H1 (cell line): Measurements from ENCODE around the gene CBLC. TPM values are rescaled to one million over a fixed set of nuclear protein-coding genes. Genes with fewer than 3 reads are reported as not detected.

Source experiments
- CTCF ChIA-PET: fragments of 300-600 bp; sonication (Branson Sonifier 250); formaldehyde crosslinking; loops from one replicate; lab custom pipeline; 2021; ENCODE audit not compliant: partially characterized antibody; lab: Charles Lee
- POLR2A ChIA-PET: fragments of 300-600 bp; sonication (Branson Sonifier 250); formaldehyde crosslinking; loops from one replicate; lab custom pipeline; 2021; ENCODE audit warnings: inconsistent platforms; ENCODE audit not compliant: partially characterized antibody; lab: Charles Lee
- DNase-seq, 2 experiments: peaks; one replicate each; pipeline versions ENCODE4 v3.0.0 to v3.0.0-alpha.2; 2010 to 2022; ENCODE audit warnings: low spot score in 2 of 2, low read depth in 1 of 2, mixed read lengths in 1 of 2
- FAIRE-seq: peaks from 2 replicates; lab custom pipeline; 2011; peaks lifted over from hg19 to GRCh38; lab: Jason Lieb, UNC
- H2AFZ ChIP-seq: 2 replicates; pipeline ENCODE4 v1.8.1; 2012; ENCODE audit warnings: low read length, inconsistent platforms
- H2AK5ac ChIP-seq: 2 replicates; pipeline ENCODE4 v1.6.1; 2013; ENCODE audit warnings: low read depth, low read length
- H2BK120ac ChIP-seq: replicated peaks from 2 replicates; pipeline ENCODE3; 2013; ENCODE audit warnings: low read depth, low read length, inconsistent platforms
- H2BK12ac ChIP-seq: 2 replicates; pipeline ENCODE4 v1.6.1; 2013; ENCODE audit warnings: low read depth, low read length
- H2BK15ac ChIP-seq: 2 replicates; pipeline ENCODE4 v1.6.1; 2013; ENCODE audit warnings: low read length
- H2BK20ac ChIP-seq: 2 replicates; pipeline ENCODE4 v1.6.1; 2013; ENCODE audit warnings: low read length
- H2BK5ac ChIP-seq: 2 replicates; pipeline ENCODE4 v1.6.1; 2013; ENCODE audit warnings: low read depth, low read length
- H3K14ac ChIP-seq: 2 replicates; pipeline ENCODE4 v1.6.1; 2013; ENCODE audit warnings: inconsistent platforms; ENCODE audit not compliant: insufficient read length
- H3K18ac ChIP-seq: 2 replicates; pipeline ENCODE4 v1.6.1; 2013; ENCODE audit warnings: low read length; ENCODE audit errors: extremely low read depth
- H3K23ac ChIP-seq: 2 replicates; pipeline ENCODE4 v1.6.1; 2013; ENCODE audit warnings: inconsistent platforms; ENCODE audit not compliant: insufficient read length
- H3K23me2 ChIP-seq: 2 replicates; pipeline ENCODE4 v1.6.1; 2013; ENCODE audit warnings: low read depth, low read length
- H3K27ac ChIP-seq: 2 replicates; pipeline ENCODE4 v1.6.1; 2011; ENCODE audit warnings: low read depth, low read length, inconsistent platforms
- H3K27me3 ChIP-seq, 4 experiments: replicated peaks in 1 of 4; 1 replicate in 1 of 4; 2 replicates in 3 of 4; pipeline versions ENCODE4 v1.6.1 to v1.8.1; 2011 to 2013; ENCODE audit warnings: low read length in 3 of 4, mild to moderate bottlenecking in 3 of 4, inconsistent platforms in 2 of 4, mixed read lengths in 2 of 4, moderate library complexity in 1 of 4; ENCODE audit not compliant: control insufficient read depth in 3 of 4, insufficient read depth in 3 of 4; ENCODE audit errors: extremely low read depth in 1 of 4
- H3K36me3 ChIP-seq, 4 experiments: 2 replicates each; pipeline versions ENCODE4 v1.6.1 to v1.8.1; 2011 to 2013; ENCODE audit warnings: mild to moderate bottlenecking in 4 of 4, low read length in 3 of 4, moderate library complexity in 2 of 4, control low read depth in 1 of 4, inconsistent platforms in 1 of 4; ENCODE audit not compliant: insufficient read depth in 4 of 4, control insufficient read depth in 2 of 4
- H3K4ac ChIP-seq: replicated peaks from 2 replicates; pipeline ENCODE3; 2013; ENCODE audit warnings: low read length, low read depth, mixed read lengths, inconsistent platforms; ENCODE audit not compliant: insufficient read length
- H3K4me1 ChIP-seq, 4 experiments: replicated peaks in 1 of 4; 1 replicate in 1 of 4; 2 replicates in 3 of 4; pipeline versions ENCODE4 v1.6.1 to v1.8.1; 2011 to 2013; ENCODE audit warnings: low read length in 3 of 4, inconsistent platforms in 2 of 4, mixed read lengths in 1 of 4; ENCODE audit not compliant: insufficient read depth in 4 of 4, control insufficient read depth in 3 of 4
- H3K4me2 ChIP-seq, 2 experiments: 2 replicates each; pipeline versions ENCODE4 v1.6.1 to v1.8.1; 2011 to 2013; ENCODE audit warnings: low read depth in 2 of 2, low read length in 2 of 2, control low read depth in 1 of 2, inconsistent platforms in 1 of 2, mild to moderate bottlenecking in 1 of 2; ENCODE audit not compliant: insufficient read depth in 1 of 2
- H3K4me3 ChIP-seq, 4 experiments: fragments of 200-600, 300-600 bp in 1 of 4; sonication (generic), shearing (Covaris generic), sonication (Bioruptor Twin) in 1 of 4; 2 replicates each; pipeline versions ENCODE4 v1.5.1 to v1.8.1; 2011 to 2016; ENCODE audit warnings: low read length in 4 of 4, low read depth in 3 of 4, control low read depth in 2 of 4, inconsistent platforms in 2 of 4, mild to moderate bottlenecking in 2 of 4, mixed read lengths in 1 of 4, moderate library complexity in 1 of 4; ENCODE audit not compliant: insufficient read depth in 2 of 4; ENCODE audit errors: extremely low read depth in 1 of 4
- H3K56ac ChIP-seq: replicated peaks from 2 replicates; pipeline ENCODE3; 2013; ENCODE audit warnings: low read depth, mild to moderate bottlenecking, mixed read lengths, low read length, inconsistent platforms; ENCODE audit not compliant: insufficient read length
- H3K79me1 ChIP-seq: 2 replicates; pipeline ENCODE4 v1.6.1; 2013; ENCODE audit warnings: low read depth, low read length, control low read depth
- H3K79me2 ChIP-seq, 2 experiments: 2 replicates each; pipeline versions ENCODE4 v1.6.1 to v1.8.1; 2012 to 2013; ENCODE audit warnings: low read length in 2 of 2, mild to moderate bottlenecking in 2 of 2, inconsistent platforms in 1 of 2; ENCODE audit not compliant: insufficient read depth in 2 of 2, control insufficient read depth in 1 of 2
- H3K9ac ChIP-seq, 4 experiments: replicated peaks in 1 of 4; 1 replicate in 1 of 4; 2 replicates in 3 of 4; pipeline versions ENCODE4 v1.6.1 to v1.8.1; 2011 to 2013; ENCODE audit warnings: low read depth in 3 of 4, low read length in 3 of 4, control low read depth in 2 of 4, mild to moderate bottlenecking in 2 of 4, moderate library complexity in 2 of 4, inconsistent platforms in 1 of 4; ENCODE audit errors: extremely low read depth in 1 of 4
- H3K9me3 ChIP-seq, 2 experiments: 2 replicates each; pipeline versions ENCODE4 v1.6.1 to v1.8.1; 2012 to 2013; ENCODE audit warnings: mild to moderate bottlenecking in 2 of 2, moderate library complexity in 2 of 2, control low read depth in 1 of 2, inconsistent platforms in 1 of 2, low read depth in 1 of 2, low read length in 1 of 2, mixed read lengths in 1 of 2; ENCODE audit not compliant: insufficient read depth in 2 of 2
- H4K20me1 ChIP-seq, 2 experiments: replicated peaks in 1 of 2; 2 replicates each; pipeline versions ENCODE3 to v1.8.1; 2011 to 2013; ENCODE audit warnings: inconsistent platforms in 2 of 2, low read length in 2 of 2, mild to moderate bottlenecking in 1 of 2; ENCODE audit not compliant: insufficient read depth in 2 of 2, control insufficient read depth in 1 of 2
- H4K5ac ChIP-seq: 2 replicates; pipeline ENCODE4 v1.6.1; 2013; ENCODE audit warnings: low read length, low read depth, mixed read lengths, inconsistent platforms; ENCODE audit not compliant: insufficient read length
- H4K8ac ChIP-seq: 2 replicates; pipeline ENCODE4 v1.8.0; 2013; ENCODE audit warnings: mild to moderate bottlenecking, moderate library complexity, low read length, inconsistent platforms; ENCODE audit not compliant: insufficient read depth; ENCODE audit errors: extremely low read depth
- H4K91ac ChIP-seq: replicated peaks from 2 replicates; pipeline ENCODE3; 2013; ENCODE audit warnings: low read length, mixed read lengths, inconsistent platforms; ENCODE audit not compliant: insufficient read length
- CHD1 ChIP-seq: IDR thresholded peaks from 2 replicates; pipeline ENCODE4 v1.6.1; 2012; ENCODE audit warnings: low read depth, low read length, improper control_type of control experiment
- CHD2 ChIP-seq: IDR thresholded peaks from 2 replicates; pipeline ENCODE4 v1.6.1; 2012; ENCODE audit warnings: low read length, improper control_type of control experiment
- EP300 ChIP-seq, 2 experiments: IDR thresholded peaks; 1 replicate in 1 of 2; 2 replicates in 1 of 2; pipeline ENCODE4 v1.6.1; 2011 to 2012; ENCODE audit warnings: low read depth in 2 of 2, low read length in 2 of 2, mild to moderate bottlenecking in 2 of 2, borderline replicate concordance in 1 of 2, inconsistent platforms in 1 of 2, moderate library complexity in 1 of 2
- EZH2 ChIP-seq: fragments of 200-600 bp; sonication (generic); IDR thresholded peaks from 2 replicates; pipeline ENCODE4 v1.7.1; 2012; ENCODE audit warnings: low read depth, mild to moderate bottlenecking, moderate library complexity, low read length, inconsistent platforms; ENCODE audit not compliant: severe bottlenecking
- JUN ChIP-seq: IDR thresholded peaks from 2 replicates; pipeline ENCODE4 v1.6.1; 2011; ENCODE audit warnings: low read depth, mild to moderate bottlenecking, improper control_type of control experiment, low read length
- NRF1 ChIP-seq: IDR thresholded peaks from 2 replicates; pipeline ENCODE4 v1.6.1; 2011; ENCODE audit warnings: mild to moderate bottlenecking, low read depth, low read length, improper control_type of control experiment
- RBBP5 ChIP-seq: IDR thresholded peaks from 2 replicates; pipeline ENCODE4 v1.7.1; 2012; ENCODE audit warnings: low read depth, mild to moderate bottlenecking, inconsistent platforms, low read length, moderate library complexity, borderline replicate concordance
- RNF2 ChIP-seq: fragments of 200-900, 300-1000 bp; sonication (generic); IDR thresholded peaks from 2 replicates; pipeline ENCODE4 v1.7.1; 2016; ENCODE audit warnings: borderline replicate concordance, low read depth, mild to moderate bottlenecking, antibody characterized with exemption, low read length; ENCODE audit not compliant: poor library complexity, severe bottlenecking; ENCODE audit errors: missing control alignments
- SP1 ChIP-seq: IDR thresholded peaks from 2 replicates; pipeline ENCODE4 v1.6.1; 2011; ENCODE audit warnings: low read depth, low read length
- TAF7 ChIP-seq: optimal IDR thresholded peaks from 2 replicates; pipeline ENCODE3; 2011; ENCODE audit warnings: low read depth, mild to moderate bottlenecking, inconsistent platforms, low read length, moderate library complexity, borderline replicate concordance
- ZNF274 ChIP-seq: IDR thresholded peaks from 2 replicates; pipeline ENCODE4 v1.7.0; 2012; ENCODE audit warnings: low read length, borderline replicate concordance; ENCODE audit errors: extremely low read depth
- WGBS, 2 experiments: shearing (Covaris generic) in 1 of 2; methylation state at CpG; one replicate each; pipeline versions ENCODE4 v1.1.6 to v1.1.7; 2013 to 2015; ENCODE audit warnings: low lambda C conversion rate in 2 of 2, mixed read lengths in 2 of 2, inconsistent platforms in 1 of 2, low coverage in 1 of 2, missing lambda C conversion rate in 1 of 2; ENCODE audit not compliant: insufficient replicate concordance in 2 of 2, insufficient coverage in 1 of 2, insufficient read length in 1 of 2; ENCODE audit errors: extremely low coverage in 1 of 2, missing lambda C conversion rate in 1 of 2; 5-methylcytosine and 5-hydroxymethylcytosine counted together
- polyA plus RNA-seq, 7 experiments: library from polyadenylated mRNA; depleted of rRNA in 3 of 7; stranded (reverse) in 5 of 7; unstranded in 2 of 7; fragments of >200 nt in 5 of 7; fragments of 200-250 nt in 2 of 7; gene quantifications; 1 replicate in 5 of 7; 2 replicates in 1 of 7; 4 replicates in 1 of 7; pipeline versions ENCODE4 v1.2.1 to v1.2.3, GENCODE V29; 2011 to 2013; ENCODE audit warnings: missing spikeins in 2 of 7, mixed read lengths in 2 of 7
- total RNA-seq: library from RNA; stranded (reverse); fragmentation: NEBNext Ultra II Directional; extraction: Animal tissue kit (Norgen Biotek cat#: 25700); gene quantifications from 2 replicates; pipeline ENCODE4 v1.2.1, GENCODE V29; 2021

Gene CBLC
- total and polyA plus RNA-seq, 2 of the 8 experiments (the other 6 are each of a cell fraction or from before 2014, with no cell fraction given): 17.4 to 35.7 TPM

DNA sequence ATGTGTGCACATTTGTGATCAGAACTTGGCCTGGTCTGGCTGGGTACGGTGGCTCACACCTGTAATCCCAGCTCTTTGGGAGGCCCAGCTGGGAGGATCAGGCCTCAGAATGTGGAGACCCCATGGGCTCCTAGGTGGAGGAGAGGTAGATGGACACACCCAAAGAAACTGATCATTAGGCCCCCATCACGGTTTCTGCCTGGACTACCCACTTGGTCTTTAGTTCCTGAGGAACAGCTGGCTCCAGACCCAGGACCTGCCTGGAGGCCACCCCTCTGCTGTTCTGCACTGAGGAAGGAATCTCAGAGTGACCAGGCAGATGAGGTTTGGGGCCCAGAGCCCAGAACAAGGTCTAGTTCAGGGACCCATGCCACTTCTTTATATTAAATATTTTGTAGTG is 1.5 kb downstream of the CBLC start:
- Histone ChIP-seq H4K8ac (no peak overlapping the region), H3K14ac (no peak overlapping the region), H2BK5ac (no peak overlapping the region), H3K4ac (no peak overlapping the region), H3K4me2 (no peak overlapping the region), H3K18ac (no peak overlapping the region), H3K27ac (no peak overlapping the region), H3K36me3 (peaks cover 0 to 4% (median 2%) of the 10 kb centered on the region in 4 experiments; a peak in 1 of 8 replicates), H3K23ac (no peak overlapping the region), H4K91ac (no peak overlapping the region), H2BK12ac (no peak overlapping the region), H3K79me1 (no peaks in the 10 kb centered on the region), H2BK20ac (no peak overlapping the region), H4K5ac (no peak overlapping the region), H4K20me1 (peaks cover 0 to 7% of the 10 kb centered on the region in 2 experiments), H3K9ac (no peak overlapping the region), H3K79me2 (no peaks in the 10 kb centered on the region), H3K23me2 (peaks cover 3% of the 10 kb centered on the region; the same call in 1 of the 2 replicates), H2AK5ac (no peak overlapping the region), H2AFZ (no peak overlapping the region), H3K27me3 (peaks cover 0 to 2% (median 0%) of the 10 kb centered on the region in 4 experiments; a peak in 1 of 7 replicates), H2BK120ac (no peak overlapping the region), H3K56ac (no peak overlapping the region), H3K9me3 (no peaks in the 10 kb centered on the region), H3K4me1 (peaks cover 0 to 9% (median 2%) of the 10 kb centered on the region in 4 experiments; a peak in 5 of 7 replicates), H3K4me3 (no peak overlapping the region), H2BK15ac (no peak overlapping the region)
- POLR2A ChIA-PET: interaction anchor here (0.6 to 1.5 kb wide), 3 partner anchors 28 to 199 kb away, joined by 3 to 7 read pairs (median 3); no protein-coding TSS in a partner anchor
- CTCF ChIA-PET: interaction anchor here (0.6 to 2.4 kb wide), 10 partner anchors 10 to 177 kb away, joined by 3 to 8 read pairs (median 4); no protein-coding TSS in a partner anchor
- 95% methylated on average over 2 of the region's 2 CpGs; no CpG with 5 or more reads in 1 of the 2 experiments for WGBS, 2 experiments
- no peak for FAIRE-seq
- no peak for DNase-seq
- TF ChIP-seq CHD1 (no peak), NRF1 (no peak), RBBP5 (no peak), EP300 (IDR thresholded peaks at IDR 0.05; ENCODE audit: borderline replicate concordance in 1 of 2, low read depth in 2 of 2, low read length in 2 of 2) (no peak), SP1 (no peak), TAF7 (no peak), CHD2 (no peak), EZH2 (no peak), JUN (no peak), ZNF274 (no peak), RNF2 (no peak)
